Activated naive CD4-positive, alpha-beta T cell treated with anti-CD3 and anti-CD28 coated beads, Interleukin-2, amount 50 U/mL, for 24 hours (primary cell): Measurements from ENCODE around the gene GTF3A.
A peak's percentile ranks its signal among the peaks of the same experiment; 100 is the strongest.

Experiments
- H3K27ac Mint-ChIP-seq: one replicate; pipeline ENCODE4 v1.8.0; 2021; ENCODE audit warnings: mild to moderate bottlenecking, mixed read lengths
- H3K27me3 Mint-ChIP-seq: one replicate; pipeline ENCODE4 v1.8.0; 2021; ENCODE audit warnings: mixed read lengths
- H3K36me3 Mint-ChIP-seq: one replicate; pipeline ENCODE4 v1.8.0; 2021; ENCODE audit warnings: mixed read lengths
- H3K4me1 Mint-ChIP-seq: one replicate; pipeline ENCODE4 v1.8.0; 2021; ENCODE audit warnings: mixed read lengths
- H3K4me3 Mint-ChIP-seq: one replicate; pipeline ENCODE4 v1.8.0; 2021; ENCODE audit warnings: mild to moderate bottlenecking, mixed read lengths
- H3K9me3 Mint-ChIP-seq: one replicate; pipeline ENCODE4 v1.8.0; 2021; ENCODE audit warnings: mixed read lengths

GTF3A gene

GRCh38 chr13:27424246-27425157, at the start of gene GTF3A:
TSS of gene GTF3A (plus strand) at chr13:27424619.
- peak within 1 kb of the TSS; percentile 95 for H3K27ac Mint-ChIP-seq
- peaks cover 30% of the 10 kb centered on the region for H3K4me1 Mint-ChIP-seq
- H3K4me3 Mint-ChIP-seq, result peak within 1 kb of the TSS; percentile 94
- H3K9me3 Mint-ChIP-seq, result no peaks in the 10 kb centered on the region
- H3K27me3 Mint-ChIP-seq, result no peaks in the 10 kb centered on the region
- H3K36me3 Mint-ChIP-seq, result peaks cover 16% of the 10 kb centered on the region

DNA sequence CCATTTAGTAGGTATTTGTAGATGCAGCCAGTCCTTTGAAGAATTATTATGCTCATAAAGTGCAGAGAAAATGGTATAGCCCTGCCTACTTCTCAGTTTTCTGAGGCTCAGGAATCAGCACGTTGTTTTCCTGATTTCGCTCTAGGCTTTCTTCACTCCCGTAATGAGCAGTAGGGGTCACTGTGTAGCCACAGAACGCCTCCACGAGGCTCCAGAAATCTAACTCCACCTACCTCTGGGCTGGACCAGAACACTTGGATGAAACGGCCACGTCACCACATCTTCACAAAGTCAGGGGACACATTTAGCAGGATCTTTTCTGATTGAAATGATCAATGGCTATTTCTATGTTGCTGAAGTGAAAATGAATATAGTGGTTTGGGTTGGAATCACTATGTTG, 49.8 kb upstream of the GTF3A start:
- H3K36me3 Mint-ChIP-seq, result no peaks in the 10 kb centered on the region
- H3K4me3 Mint-ChIP-seq, result no peak overlapping the region

GRCh38 chr13:27375686-27376326, 48.6 kb upstream of the GTF3A start:
- Mint-ChIP-seq H3K27ac (peak overlapping the region; percentile 24), H3K27me3 (peaks cover 5% of the 10 kb centered on the region), H3K4me3 (no peak overlapping the region), H3K4me1 (no peaks in the 10 kb centered on the region), H3K36me3 (no peaks in the 10 kb centered on the region), H3K9me3 (no peaks in the 10 kb centered on the region)

More for the DNA sequence above, 49.8 kb upstream of the GTF3A start:
- peaks cover 4% of the 10 kb centered on the region for H3K27me3 Mint-ChIP-seq
- H3K27ac Mint-ChIP-seq, result no peak overlapping the region
- H3K9me3 Mint-ChIP-seq, result no peaks in the 10 kb centered on the region
- H3K4me1 Mint-ChIP-seq, result no peaks in the 10 kb centered on the region

GRCh38 chr13:27379126-27379525, 45.3 kb upstream of the GTF3A start:
- Mint-ChIP-seq H3K27me3 (peaks cover 4% of the 10 kb centered on the region), H3K4me3 (no peak overlapping the region), H3K4me1 (no peaks in the 10 kb centered on the region), H3K27ac (no peak overlapping the region), H3K9me3 (no peaks in the 10 kb centered on the region), H3K36me3 (no peaks in the 10 kb centered on the region)

DNA sequence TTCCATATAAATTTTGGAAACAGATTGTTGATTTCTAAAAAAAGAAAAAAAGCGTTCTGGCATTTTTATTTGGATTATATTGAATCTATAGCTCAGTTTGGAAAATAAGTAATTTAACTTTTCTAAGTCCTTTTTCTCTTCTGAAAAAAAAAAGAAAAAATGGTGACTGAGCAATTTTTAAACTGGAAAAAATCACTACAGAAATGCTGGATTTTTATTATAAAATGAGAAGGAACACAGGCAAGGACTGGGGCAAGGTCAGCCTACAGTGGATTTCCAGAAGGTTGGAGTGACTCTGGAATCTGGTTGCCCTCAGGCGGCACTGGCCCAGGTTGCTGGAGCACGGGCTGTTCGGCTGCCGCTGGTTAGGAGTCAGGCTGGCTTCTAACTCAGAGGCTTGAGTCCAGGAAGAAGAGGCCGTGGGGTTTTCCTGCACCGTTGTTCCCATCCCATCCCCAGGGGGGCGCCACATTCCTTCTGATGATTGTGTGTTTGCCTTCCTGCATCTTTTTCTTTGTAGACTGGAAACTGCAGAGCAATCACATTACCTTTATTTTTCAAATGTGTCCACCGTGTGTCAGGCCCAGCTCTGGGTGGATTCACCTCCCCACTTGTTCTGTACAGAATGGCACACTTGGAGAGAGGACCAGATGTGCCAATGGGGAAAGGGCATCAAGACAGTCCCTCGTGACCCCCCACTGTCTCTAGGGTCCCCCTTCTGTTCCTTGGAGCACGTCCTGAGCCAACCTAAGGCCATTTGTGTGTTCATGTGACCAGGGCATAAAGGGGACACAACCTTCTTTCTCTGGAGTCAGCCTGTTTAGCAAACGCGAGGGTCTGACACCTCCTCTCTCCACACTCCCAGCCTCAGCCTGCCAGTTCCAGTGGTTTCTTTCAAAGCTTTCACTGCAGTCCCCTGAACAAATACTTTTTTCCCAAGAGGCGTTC, 44.5 kb upstream of the GTF3A start:
- peak overlapping the region; percentile 55 for H3K27ac Mint-ChIP-seq
- H3K27me3 Mint-ChIP-seq, result peaks cover 1% of the 10 kb centered on the region
- no peaks in the 10 kb centered on the region for H3K36me3 Mint-ChIP-seq
- no peaks in the 10 kb centered on the region for H3K9me3 Mint-ChIP-seq
- H3K4me3 Mint-ChIP-seq, result no peak overlapping the region
- no peaks in the 10 kb centered on the region for H3K4me1 Mint-ChIP-seq

DNA sequence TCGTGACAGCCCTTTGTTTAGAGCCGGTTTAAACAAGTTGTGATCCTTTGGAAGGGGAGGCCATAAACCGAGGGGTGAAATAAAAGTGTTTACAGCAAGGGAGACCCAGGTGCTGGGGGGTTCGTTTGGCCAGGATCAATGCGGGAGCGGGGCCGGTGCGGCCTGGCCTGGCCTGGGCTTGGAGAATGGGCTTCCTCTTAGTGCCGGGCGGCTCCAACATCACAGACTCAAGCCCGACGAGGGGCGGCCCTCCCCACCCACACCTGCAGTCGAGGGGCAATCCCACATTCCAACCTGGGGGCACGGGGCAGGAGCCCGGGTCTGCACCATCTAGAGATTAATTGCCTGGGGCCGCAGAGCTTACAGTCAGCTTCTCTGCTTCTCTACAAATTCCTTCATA, 42.8 kb upstream of the GTF3A start:
- H3K27ac Mint-ChIP-seq, result no peak overlapping the region
- H3K4me3 Mint-ChIP-seq, result no peak overlapping the region
- no peaks in the 10 kb centered on the region for H3K36me3 Mint-ChIP-seq
- no peaks in the 10 kb centered on the region for H3K4me1 Mint-ChIP-seq
- peaks cover 1% of the 10 kb centered on the region for H3K27me3 Mint-ChIP-seq
- no peaks in the 10 kb centered on the region for H3K9me3 Mint-ChIP-seq

- Mint-ChIP-seq H3K27me3 (peaks cover 1% of the 10 kb centered on the region), H3K36me3 (no peaks in the 10 kb centered on the region), H3K4me1 (no peaks in the 10 kb centered on the region), H3K27ac (no peak overlapping the region), H3K4me3 (no peak overlapping the region), H3K9me3 (no peaks in the 10 kb centered on the region)
Observed at GRCh38 chr13:27383104-27383921, 41.1 kb upstream of the GTF3A start.

- Mint-ChIP-seq H3K27ac (no peak overlapping the region), H3K4me1 (no peaks in the 10 kb centered on the region), H3K9me3 (no peaks in the 10 kb centered on the region), H3K4me3 (no peak overlapping the region), H3K36me3 (no peaks in the 10 kb centered on the region), H3K27me3 (peaks cover 1% of the 10 kb centered on the region)
Observed at GRCh38 chr13:27384285-27384684, 40.1 kb upstream of the GTF3A start.

DNA sequence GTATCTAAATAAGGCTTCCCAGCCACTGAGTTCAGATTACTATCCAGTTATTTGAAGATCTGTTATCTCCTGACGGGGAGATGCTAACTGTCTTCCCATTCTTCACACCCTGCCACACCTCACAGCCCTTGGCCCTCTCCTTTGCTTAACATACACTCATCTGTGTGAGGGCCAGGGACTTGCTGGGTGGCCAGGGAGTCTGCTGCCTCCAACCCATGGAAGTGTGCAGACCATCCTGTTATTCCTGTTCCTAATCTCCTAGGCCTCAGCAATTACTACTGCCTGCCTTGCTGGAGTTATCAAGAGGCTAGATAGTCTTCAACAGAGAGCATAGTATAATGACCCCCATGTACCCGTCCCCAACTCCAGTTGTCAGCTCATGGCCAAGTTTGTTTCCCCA, 36.2 kb upstream of the GTF3A start:
- Mint-ChIP-seq H3K36me3 (no peaks in the 10 kb centered on the region), H3K4me3 (no peak overlapping the region), H3K9me3 (no peaks in the 10 kb centered on the region), H3K27me3 (no peaks in the 10 kb centered on the region), H3K4me1 (no peaks in the 10 kb centered on the region), H3K27ac (no peak overlapping the region)

- Mint-ChIP-seq H3K27me3 (no peaks in the 10 kb centered on the region), H3K9me3 (no peaks in the 10 kb centered on the region), H3K4me1 (no peaks in the 10 kb centered on the region), H3K36me3 (no peaks in the 10 kb centered on the region), H3K27ac (no peak overlapping the region), H3K4me3 (no peak overlapping the region)
Observed at GRCh38 chr13:27389891-27390290, 34.5 kb upstream of the GTF3A start.

DNA sequence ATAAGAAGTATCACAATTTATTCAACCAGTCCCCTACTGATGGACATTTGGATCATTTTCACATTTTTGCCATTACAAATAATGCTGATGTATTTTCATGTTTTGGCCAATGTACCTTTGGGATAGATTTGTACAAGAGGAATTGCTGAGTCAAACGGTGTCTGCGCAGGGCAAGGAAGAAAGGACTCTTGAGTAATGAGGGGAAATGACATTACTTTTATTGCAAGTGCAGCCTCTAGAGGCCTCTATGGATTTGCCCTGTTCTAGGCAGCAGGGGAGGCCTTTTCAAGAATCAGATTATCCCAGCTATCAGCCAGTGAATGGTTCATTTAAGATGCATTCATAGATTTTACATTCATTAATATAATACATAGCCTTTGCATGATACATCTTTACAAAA, 32.9 kb upstream of the GTF3A start:
- Mint-ChIP-seq H3K4me3 (no peak overlapping the region), H3K27ac (no peak overlapping the region), H3K4me1 (no peaks in the 10 kb centered on the region), H3K27me3 (no peaks in the 10 kb centered on the region), H3K36me3 (no peaks in the 10 kb centered on the region), H3K9me3 (no peaks in the 10 kb centered on the region)

- Mint-ChIP-seq H3K4me1 (no peaks in the 10 kb centered on the region), H3K9me3 (no peaks in the 10 kb centered on the region), H3K36me3 (no peaks in the 10 kb centered on the region), H3K27me3 (no peaks in the 10 kb centered on the region), H3K4me3 (no peak overlapping the region), H3K27ac (no peak overlapping the region)
Observed at GRCh38 chr13:27393101-27393500, 31.3 kb upstream of the GTF3A start.

DNA sequence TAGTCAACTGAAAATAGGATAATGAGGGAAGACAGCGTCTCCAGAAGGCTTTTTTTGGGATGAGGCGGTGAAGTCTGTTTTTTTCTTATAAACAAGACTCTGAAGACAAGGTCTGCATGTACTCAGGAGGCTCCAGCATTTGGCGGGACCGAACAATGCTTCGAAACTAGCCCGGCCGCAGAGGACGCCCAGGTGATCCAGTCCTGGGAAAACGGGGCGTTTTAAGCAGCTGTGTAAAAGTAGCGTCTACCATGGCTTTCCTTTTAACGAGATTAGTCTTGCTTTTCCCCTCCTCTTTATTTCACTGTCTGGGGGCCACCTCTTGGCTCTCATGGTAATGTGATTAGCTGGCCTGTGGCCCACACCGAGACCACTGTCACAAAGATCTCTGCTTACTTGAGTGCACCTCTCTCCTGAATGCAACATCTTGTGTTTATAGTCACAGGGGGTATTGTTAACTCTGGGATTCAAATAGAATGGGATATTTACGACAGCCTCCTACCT, 29.4 kb upstream of the GTF3A start:
- Mint-ChIP-seq H3K27ac (no peak overlapping the region), H3K27me3 (no peaks in the 10 kb centered on the region), H3K9me3 (no peaks in the 10 kb centered on the region), H3K4me1 (no peaks in the 10 kb centered on the region), H3K36me3 (no peaks in the 10 kb centered on the region), H3K4me3 (no peak overlapping the region)

- Mint-ChIP-seq H3K4me1 (no peaks in the 10 kb centered on the region), H3K27ac (no peak overlapping the region), H3K9me3 (no peaks in the 10 kb centered on the region)
Observed at GRCh38 chr13:27396252-27396846, 28.1 kb upstream of the GTF3A start.

More at GRCh38 chr13:27396252-27396846, 28.1 kb upstream of the GTF3A start:
- Mint-ChIP-seq H3K4me3 (no peak overlapping the region), H3K36me3 (no peaks in the 10 kb centered on the region), H3K27me3 (no peaks in the 10 kb centered on the region)
